NCI-H1048 (cell line): ENCODE results near the gene TRAM2.

Experiments
- DNase-seq: peaks from one replicate; lab custom pipeline; 2025; lab: John Stamatoyannopoulos, UW

TRAM2 gene

DNA sequence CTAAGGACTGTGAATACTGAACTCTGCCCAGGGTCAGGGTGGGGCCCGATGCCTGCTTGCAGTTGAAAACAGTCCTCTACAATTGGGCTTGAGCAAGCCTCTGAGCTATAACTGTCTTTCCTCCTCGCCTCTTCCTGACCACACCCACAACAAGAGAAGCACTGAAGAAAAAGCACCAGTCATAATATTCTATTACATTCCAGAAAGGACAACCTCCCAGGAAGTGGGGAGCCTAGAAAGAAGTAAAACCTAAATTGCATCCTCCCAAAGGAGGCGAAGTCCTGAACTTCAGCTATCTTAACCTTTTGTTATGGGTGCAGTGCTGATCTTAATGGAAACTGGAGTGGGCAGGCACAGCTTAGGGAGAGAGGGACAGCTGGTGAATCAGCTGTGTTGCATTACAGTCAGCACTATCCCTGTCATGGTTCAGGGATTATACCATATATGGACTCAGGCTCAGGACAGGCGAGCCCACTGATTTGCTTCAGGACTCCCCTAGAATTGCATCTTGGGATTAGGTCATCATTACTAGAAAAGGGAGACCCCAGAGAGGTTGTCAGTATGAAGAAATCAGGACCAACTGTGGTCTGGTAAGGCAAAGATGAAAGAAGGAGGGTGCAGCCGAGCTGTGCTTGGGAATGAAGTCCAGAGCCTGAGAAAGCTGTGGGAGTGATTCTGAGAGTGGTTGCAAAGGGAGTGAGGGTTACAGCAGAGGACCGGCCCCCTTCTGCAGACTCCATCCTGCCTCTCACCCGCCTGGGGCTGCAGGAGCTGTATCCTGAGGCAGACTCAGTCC is 18.3 kb upstream of the TRAM2 start:
- DNase-seq = no peak

GRCh38 chr6:52594221-52594620 is 17.4 kb upstream of the TRAM2 start:
- DNase-seq = no peak

DNA sequence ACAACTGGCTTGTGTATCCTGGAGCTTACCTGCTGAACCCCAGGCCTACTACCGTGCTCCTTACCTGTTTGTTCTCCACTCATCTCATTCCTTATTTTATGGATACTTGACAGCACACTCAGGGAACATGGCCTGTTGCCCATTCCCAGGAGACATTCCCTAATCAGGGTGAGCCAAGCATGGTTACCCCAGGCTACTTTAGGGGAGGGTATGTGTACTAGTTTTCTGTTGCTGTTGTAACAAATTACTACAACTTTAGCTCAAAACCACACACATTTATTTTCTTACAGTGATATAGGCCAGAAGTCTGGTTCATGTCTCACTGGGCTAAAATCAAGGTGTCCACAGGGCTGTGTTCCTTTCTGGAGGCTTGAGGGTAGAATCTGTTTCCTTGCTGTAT is 15.0 kb upstream of the TRAM2 start:
- DNase-seq = no peak

GRCh38 chr6:52590152-52590891 is 13.5 kb upstream of the TRAM2 start:
- no peak for DNase-seq

GRCh38 chr6:52588710-52589091 is 11.8 kb upstream of the TRAM2 start:
- DNase-seq = no peak

- no peak for DNase-seq
These were observed 11.3 kb upstream of the TRAM2 start for GRCh38 chr6:52588087-52588709.

DNA sequence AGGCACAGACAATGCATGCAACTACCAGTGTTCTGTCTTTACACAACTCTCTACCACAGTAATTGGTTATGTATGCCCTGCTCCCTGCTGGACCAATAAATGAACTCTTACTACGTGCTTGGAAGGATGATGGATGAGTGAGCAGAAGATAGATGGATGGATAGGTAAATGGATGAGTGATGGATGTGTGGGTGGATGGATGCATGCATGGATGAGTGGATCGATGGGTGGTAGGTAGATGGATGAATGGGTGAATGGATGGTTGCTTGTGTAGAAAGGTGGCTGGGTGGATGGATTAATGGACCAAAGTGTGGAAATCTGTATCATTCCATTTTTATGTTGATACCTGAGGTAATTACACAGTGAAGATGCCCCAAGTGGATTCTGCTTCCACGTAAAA is 10.1 kb upstream of the TRAM2 start:
- no peak for DNase-seq

GRCh38 chr6:52584203-52584602 is 7.3 kb upstream of the TRAM2 start:
- DNase-seq = no peak

DNA sequence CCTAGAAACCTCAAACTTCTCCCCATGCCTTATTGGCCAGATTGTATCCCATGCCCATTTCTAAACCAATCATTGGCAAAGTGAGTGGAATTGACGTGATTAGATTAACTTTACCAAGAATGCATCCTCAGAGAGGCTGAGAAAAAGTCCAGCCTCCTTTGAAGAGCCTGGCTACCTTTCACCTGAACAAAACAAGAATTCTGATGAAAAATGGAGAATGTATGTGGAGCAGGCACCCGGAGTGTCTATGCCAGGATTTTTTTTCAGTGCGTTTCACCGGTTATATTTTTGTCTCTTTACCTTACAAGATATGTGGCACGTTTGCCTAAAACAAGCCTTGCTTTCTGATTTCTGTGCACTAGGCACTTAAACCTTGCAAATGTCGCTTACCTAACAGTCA is 6.1 kb upstream of the TRAM2 start:
- no peak for DNase-seq

DNA sequence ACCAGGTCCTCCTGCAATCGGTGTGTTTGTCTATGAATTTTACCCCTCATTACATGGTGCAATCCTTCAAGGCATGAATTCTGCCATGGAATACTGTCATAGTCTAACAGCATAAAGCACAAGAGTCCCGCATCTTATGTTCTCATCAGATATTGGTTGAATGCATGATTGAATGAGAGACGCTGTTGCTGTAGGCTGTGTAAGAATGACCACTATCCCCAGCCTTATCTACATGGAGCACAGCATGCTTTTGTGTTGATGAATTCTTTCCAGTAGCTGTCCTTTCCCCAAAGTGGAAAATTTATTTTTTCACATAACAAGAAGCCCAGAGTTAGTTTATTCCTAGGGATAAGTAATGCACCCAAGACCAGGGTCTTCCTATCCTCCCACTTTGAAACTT is 5.6 kb upstream of the TRAM2 start:
- DNase-seq = no peak

GRCh38 chr6:52580905-52581304 is 4.0 kb upstream of the TRAM2 start:
- DNase-seq = no peak

DNA sequence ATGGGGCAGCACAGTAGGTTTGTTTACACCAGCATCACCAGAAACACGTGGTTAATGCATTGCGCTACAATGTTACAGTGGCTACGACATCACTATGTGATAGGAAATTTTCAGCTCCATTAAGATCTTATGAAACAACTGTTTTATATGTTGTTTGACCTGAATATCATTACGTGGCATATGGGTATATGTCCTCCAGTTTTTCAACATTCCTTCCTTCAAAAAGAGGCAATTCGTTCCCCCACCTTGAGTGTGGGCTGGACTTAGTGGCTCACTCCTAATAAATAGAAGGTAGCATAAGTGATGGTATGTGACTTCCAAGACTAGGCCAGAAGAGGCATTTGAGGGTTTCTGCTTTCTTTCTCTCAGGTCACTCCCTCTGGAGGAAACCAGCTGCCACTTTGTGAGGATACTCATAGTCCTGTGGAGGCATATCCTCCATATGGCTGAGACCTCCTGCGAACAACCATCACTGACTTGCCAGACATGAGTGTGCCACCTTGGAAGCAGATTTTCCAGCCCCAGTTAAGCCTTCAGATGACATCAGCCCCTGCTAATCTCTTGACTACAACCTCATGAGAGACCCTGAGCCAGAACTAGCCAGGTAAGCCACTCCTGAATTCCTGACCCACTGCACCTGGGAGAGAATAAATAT is 2.3 kb upstream of the TRAM2 start:
- no peak for DNase-seq

DNA sequence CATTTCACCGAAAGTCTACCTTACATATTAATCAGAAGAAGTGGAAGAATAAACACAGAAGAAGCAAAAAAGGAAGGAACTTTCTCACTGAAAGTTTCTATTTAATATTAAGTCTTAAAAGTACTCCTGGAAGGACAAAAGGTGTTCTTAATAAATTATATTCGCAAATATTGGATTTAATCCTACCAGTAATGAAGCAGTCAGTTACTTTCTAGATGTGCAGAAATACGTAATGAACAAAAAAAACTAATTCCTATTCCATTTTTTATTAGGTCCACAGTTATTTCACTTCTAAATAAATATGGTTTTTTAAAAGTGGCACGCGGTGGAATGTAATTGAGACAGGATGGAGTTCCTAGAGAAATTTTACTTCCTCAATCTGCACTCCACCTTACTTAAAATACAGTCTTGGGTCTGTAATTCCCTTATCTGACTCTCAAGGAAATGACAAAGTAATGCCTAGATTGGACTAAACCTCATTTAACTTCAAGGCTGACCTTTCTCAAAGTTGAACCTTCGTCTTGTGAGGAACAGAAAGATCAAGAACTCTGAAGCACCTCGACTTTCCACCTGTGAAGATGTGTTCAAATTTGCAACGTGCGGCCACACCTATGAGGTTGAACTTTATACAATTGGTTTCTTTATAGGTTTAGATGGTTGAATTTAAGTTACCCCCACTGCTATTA is 1.1 kb upstream of the TRAM2 start:
- DNase-seq = no peak

- no peak for DNase-seq
These were observed 353 bp downstream of the TRAM2 start for GRCh38 chr6:52576392-52577021.

GRCh38 chr6:52576054-52576391 is 837 bp downstream of the TRAM2 start:
- DNase-seq = no peak

- DNase-seq = no peak
These were observed 1.4 kb downstream of the TRAM2 start for GRCh38 chr6:52575502-52575892.

DNA sequence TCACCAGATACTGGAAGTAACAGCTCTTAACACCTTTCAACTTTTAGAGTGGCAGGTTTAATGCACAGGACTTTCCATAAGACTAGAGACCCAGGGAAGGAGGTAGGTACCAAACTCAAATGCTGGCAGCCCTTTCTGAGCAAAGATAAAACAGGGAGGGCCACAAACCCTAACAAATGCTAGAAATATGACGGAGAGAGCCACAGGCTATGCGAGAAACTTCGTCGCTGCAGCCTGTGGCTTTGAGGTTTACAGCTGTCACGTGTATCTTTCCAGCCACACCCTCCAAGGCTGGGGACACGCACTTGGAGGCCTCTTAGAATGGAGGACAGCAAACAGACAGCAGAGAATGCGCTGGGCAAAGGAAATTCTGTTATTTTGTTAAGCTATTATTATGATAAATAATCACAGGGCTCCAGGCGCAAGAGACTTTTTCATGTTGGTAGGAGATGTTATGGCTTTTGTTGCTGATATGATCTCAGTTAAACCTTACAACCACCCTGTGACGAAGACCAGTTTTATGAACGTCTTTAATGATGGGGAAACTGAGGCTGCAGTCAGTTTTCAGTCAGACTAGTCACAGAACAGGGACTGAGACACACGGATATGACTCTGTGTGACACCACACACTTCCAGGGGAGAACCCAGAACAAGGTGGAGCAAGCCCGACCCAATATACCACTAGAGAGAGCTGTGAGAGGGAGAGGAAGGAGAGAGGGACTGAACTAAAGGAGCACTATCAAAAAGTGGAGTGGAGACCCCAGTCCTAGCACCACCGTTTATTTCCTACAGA is 2.0 kb downstream of the TRAM2 start:
- DNase-seq = no peak

- no peak for DNase-seq
These were observed 3.6 kb downstream of the TRAM2 start for GRCh38 chr6:52573295-52573694.

DNA sequence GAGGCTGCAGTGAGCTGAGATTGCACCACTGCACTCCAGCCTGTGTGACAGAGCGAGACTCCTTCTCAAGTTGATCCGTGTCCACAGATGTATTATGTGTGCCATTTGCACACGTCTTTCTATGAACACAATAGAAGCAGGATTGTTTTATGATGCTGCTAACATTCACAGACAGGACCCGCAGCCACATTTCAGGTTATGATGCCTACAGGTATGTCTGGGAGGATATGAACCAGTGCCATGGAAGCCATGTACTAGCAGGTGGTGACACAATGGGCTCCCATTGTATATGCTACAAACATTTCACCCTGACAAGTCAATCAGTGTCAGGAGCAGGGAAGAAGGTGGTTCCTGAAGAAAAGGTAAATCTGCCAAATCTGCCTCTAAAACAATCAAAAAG is 4.3 kb downstream of the TRAM2 start:
- no peak for DNase-seq

GRCh38 chr6:52571099-52571755 is 5.6 kb downstream of the TRAM2 start:
- no peak for DNase-seq
